NCI-H2171 (cell line): ENCODE results near the gene ADNP2.

Experiments
- DNase-seq: peaks from one replicate; lab custom pipeline; 2025; lab: John Stamatoyannopoulos, UW

Gene ADNP2

DNA sequence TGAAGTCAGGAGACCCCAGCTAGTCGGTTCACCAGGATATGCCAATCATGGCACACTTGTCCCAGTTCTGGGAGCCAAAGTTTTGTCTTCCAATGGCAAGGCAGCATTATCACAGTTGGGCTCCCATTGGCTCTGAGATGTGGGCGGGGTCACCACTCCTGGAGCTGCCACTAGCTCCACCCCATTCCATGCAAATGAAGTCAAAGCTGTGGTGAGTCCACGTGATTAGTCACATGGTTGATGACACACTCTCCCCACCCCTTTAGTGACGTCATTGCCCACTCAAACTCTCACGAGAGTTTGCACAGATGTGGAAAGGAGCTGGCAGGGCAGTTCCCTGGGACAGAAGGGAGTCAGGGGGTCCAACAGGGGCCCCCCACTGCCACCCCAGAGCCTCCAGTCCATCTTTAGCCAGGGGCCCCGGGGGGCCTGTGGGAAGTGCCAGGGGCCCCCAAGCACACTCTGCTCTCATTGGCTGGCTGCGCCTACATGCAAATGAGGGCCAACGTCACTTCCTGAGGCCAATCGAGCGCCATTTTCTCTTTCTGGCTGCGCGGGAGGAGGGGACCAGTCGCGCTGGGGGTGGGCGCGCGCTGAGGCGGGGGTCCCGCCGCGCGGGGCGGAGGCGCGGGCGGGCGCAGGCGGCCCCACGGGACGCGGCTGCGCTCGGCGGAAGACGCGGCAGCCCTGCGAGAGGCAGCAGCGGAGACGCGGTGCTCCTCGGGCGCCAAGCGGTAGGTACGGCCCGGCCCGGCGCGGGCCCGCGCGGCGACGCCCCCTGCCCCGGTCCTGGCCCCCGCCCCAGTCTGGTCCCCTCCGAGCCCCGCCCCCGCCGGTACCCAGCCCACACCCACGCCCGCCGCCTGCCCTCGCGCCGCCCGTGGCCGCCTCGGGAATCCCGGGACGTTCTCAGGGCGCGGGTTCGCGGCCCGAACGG, at the start of gene ADNP2:
TSS of gene ADNP2 (plus strand) at position 524 of the 937 bp plus-strand sequence. CDS start 8,281 bp downstream, outside the sequence.
- DNase-seq: peak; percentile 74

DNA sequence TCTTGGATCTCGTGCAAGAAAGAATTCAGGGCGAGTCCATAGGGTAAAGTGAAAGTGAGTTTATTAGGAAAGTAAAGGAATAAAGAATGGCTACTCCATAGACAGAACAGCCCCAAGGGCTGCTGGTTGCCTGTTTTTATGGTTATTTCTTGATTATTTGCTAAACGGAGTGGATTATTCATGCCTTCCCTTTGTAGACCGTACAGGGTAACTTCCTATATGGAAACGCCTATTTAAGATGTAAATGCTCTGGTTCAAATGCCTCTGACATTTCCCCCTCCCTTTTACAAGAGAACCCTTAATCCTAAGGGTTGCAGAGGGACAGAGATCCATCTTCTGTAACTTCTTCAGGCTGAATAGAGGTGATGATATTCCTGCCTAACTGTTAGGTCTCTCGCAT, 49.1 kb upstream of the ADNP2 start:
- no peak for DNase-seq

- DNase-seq: no peak
Measured at GRCh38 chr18:80065705-80066104, 43.4 kb upstream of the ADNP2 start.

GRCh38 chr18:80067321-80067720, 41.7 kb upstream of the ADNP2 start:
- no peak for DNase-seq

DNA sequence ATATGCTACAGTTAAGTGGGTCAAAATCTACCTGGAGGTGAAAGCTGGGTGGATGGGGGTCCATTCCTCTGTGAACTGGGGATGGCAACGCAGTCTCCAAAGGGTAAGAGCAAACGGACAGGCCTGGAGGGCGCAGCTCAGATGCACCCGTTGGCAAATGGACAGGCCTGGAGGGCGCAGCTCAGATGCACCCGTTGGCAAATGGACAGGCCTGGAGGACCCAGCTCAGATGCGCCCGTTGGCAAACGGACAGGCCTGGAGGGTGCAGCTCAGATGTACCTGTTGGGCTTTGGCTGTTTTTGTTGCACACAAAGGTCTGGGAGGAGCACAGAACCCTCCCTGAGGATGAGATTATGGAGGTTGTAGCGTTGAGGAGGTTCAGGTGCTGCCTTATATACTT, 41.2 kb upstream of the ADNP2 start:
- no peak for DNase-seq

GRCh38 chr18:80068571-80069272, 40.3 kb upstream of the ADNP2 start:
- DNase-seq: no peak

GRCh38 chr18:80070825-80071224, 38.2 kb upstream of the ADNP2 start:
- DNase-seq: no peak

DNA sequence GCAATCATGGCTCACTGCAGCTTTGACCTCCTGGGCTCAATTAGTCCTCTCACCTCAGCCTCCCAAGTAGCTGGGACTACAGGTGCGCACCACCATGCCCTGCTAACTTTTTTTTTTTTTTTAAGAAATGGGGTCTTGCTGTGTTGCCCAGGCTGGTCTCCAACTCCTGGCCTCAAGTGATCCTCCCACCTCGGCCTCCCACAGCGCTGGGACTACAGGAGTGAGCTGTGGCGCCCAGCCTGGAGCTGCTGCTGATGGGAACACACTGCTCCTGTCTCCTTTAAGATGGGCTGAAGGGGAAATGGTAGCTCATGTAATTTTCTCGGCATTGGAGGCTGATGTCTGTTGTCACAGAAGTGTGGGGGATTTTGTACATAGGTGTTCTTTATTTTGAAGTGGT, 34.9 kb upstream of the ADNP2 start:
- no peak for DNase-seq

GRCh38 chr18:80074697-80075096, 34.4 kb upstream of the ADNP2 start:
- DNase-seq: no peak

DNA sequence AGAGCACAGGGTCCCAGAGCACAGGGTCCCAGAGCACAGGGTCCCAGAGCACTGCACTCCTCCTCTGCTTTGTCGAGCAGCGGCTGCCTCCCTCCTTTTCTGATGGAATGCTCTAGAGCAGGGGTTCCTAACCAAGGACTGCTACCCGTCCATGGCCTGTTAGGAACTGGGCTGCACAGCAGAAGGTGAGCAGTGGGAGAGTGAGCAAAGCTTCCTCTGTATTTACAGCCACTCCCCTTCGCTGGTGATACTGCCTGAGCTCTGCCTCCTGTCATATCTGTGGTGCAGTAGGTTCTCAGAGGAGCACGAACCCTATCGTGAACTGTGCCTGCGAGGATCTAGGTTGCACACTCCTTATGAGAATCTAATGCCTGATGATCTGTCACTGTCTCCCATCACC, 33.1 kb upstream of the ADNP2 start:
- no peak for DNase-seq

DNA sequence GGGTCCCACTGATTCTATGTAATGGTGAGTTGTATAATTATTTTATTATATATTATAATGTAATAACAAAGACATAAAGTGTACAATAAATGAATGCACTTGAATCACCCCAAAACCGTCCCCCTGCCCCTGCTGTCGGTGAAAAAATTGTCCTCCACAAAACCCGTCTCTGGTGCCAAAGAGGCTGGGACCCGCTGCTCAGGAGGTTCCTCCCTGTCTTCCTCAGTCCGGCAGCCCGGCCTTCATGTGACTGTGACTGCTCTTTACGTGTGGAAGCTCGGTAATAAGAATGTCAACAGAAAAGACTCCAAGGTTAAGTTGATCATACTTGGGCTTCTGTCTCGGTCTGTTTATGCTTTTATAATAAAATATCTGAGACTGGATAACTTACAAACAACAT, 32.7 kb upstream of the ADNP2 start:
- DNase-seq: no peak

DNA sequence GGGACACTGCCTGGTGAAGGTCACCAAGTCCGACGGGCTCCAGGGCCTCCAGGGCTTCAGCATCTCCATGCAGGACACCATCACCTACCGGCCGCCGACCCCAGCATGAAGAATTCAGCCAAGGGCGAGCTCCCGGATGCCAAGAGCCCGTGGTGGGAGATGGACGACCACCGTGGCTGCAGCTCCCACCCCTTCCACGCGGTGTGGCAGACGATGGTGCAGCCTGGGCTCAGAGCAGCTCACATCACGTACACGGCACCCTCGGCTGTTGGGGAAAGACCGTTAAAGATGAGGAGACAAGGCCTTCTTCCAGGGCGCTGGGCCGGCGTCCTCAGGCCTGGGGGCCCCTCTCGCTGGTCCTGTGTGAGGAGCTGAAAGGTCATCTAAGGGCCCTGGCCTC, 31.2 kb upstream of the ADNP2 start:
- DNase-seq: no peak

GRCh38 chr18:80086281-80086680, 22.8 kb upstream of the ADNP2 start:
- no peak for DNase-seq

- DNase-seq: no peak
Measured at GRCh38 chr18:80088036-80088435, 21.0 kb upstream of the ADNP2 start.

- no peak for DNase-seq
Measured at GRCh38 chr18:80088823-80089222, 20.2 kb upstream of the ADNP2 start.

GRCh38 chr18:80095414-80095813, 13.6 kb upstream of the ADNP2 start:
- no peak for DNase-seq

- no peak for DNase-seq
Measured at GRCh38 chr18:80096032-80096565, 13.0 kb upstream of the ADNP2 start.

DNA sequence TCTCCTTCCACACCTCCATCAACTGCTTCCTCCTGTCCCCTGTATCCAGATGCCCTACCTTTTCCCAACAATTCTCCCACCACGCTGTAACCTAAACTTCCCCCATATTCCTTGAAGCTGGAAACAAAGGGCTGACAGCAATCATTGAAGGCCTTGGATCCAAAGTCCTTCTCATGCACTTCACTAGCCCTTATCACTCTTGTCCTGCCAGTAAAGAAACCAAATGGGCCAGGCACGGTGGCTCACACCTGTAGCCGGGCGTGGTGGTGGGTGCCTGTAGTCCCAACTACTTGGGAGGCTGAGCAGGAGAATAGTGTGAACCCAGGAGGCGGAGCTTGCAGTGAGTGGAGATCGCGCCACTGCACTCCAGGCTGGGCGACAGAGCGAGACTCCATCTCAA, 11.9 kb upstream of the ADNP2 start:
- DNase-seq: no peak

DNA sequence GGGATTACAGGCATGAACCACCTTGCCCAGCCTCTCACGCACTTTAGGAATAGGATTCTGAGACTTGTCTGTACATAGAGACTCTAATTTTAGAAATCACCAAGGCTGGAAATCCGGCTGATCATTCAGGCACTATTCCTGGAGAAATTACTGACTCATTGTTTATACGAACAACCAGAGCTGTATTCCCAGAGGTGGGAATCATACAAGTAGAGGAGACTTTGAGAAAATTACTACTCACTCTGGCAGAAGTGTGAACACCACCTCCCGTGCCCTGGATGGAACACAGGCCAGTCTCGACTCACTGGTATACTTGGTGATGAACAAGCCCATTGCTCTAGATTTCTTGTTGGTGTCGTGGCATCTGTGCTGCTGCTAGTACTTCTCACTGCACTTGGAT, 5.8 kb upstream of the ADNP2 start:
- DNase-seq: no peak

- DNase-seq: no peak
Measured at GRCh38 chr18:80104364-80104779, 4.7 kb upstream of the ADNP2 start.

GRCh38 chr18:80105369-80106167, 3.5 kb upstream of the ADNP2 start:
- DNase-seq: no peak

DNA sequence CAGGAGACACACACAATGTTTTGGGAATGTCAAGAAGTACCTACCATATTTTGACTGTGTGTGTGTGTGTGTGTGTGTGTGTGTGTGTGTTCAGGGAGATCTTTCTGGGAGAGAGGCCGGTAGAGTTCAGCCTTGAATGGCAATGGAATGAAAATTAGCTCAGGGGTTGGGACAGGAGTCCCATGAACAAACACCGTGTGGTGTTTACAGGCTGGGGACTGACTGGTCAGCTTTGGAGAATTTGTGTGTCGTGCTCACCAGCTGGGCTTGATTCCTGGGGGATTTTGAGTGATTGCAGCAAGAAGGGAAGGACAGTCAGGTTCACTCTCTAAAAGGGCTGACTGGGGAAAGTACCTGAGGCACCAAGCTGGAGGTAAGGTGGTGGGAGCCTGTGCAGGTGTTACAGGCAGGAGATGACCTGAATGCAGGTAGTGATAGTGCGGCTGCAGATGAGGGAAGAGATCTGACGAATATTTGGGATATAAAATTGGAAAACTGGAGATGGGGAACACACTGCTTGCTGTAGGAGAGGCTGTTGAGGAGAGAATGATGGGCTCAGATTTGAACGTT, 2.5 kb upstream of the ADNP2 start:
- no peak for DNase-seq
